Measurements from ENCODE around the gene ZNG1B.
"Not testable (repeated sequence)": the region's sequence is repeated elsewhere in the genome, so short reads cannot be mapped to it uniquely, and the experiment has no call there.

- not testable (repeated sequence) for TF ChIP-seq ARID3A (IDR thresholded peaks at IDR 0.05; ENCODE audit: borderline replicate concordance, low read depth, low read length); ADNP (tag; IDR thresholded peaks at IDR 0.05); E2F6 (IDR thresholded peaks at IDR 0.05; ENCODE audit: borderline replicate concordance in 1 of 2, extremely low read depth in 1 of 2, insufficient read depth in 1 of 2, insufficient read length in 1 of 2, low read depth in 1 of 2, low read length in 1 of 2, poor library complexity in 1 of 2, severe bottlenecking in 1 of 2); UBTF (IDR thresholded peaks at IDR 0.05; ENCODE audit: borderline replicate concordance in 1 of 2, low read depth in 2 of 2, low read length in 2 of 2); ZNF174 (CRISPR knock-in tag; IDR thresholded peaks at IDR 0.05); CEBPG (CRISPR knock-in tag; IDR thresholded peaks at IDR 0.05); CEBPG (tag; conservative IDR thresholded peaks at IDR 0.05 in 1 of 2, IDR thresholded peaks at IDR 0.05 in 1 of 2)
Observed at GRCh38 chr2:113517025-113517424, 79.5 kb downstream of the ZNG1B start.
